ENCODE measurements around the gene VPS13D.

Gene VPS13D

DNA sequence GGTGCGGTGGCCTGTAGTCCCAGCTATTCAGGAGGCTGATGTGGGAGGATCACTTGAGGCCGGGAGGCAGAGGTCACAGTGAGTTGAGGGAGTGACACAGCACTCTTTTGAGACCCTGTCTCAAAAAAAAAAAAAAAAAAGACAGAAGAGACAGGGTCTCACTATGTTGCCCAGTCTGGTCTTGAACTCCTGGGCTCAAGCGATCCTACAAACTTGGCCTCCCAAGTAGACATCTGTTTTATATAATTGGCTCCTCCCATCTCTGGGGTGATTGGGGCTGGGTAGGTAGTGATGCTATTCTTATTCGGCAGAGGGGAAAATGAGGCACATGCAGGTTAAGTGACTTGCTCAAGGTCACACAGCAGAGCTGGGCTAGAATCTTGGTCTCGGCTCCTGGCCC, 23.6 kb upstream of the VPS13D start:
- H3K9me3 ChIP-seq (ENCODE audit: low read length): no peaks in the 10 kb centered on the region
- no peaks in the 10 kb centered on the region for H4K20me1 ChIP-seq (ENCODE audit: insufficient read depth, low read length)
- H3K4me3 ChIP-seq (ENCODE audit: low read depth, low read length, poor library complexity, severe bottlenecking): no peak overlapping the region
- no peaks in the 10 kb centered on the region for H3F3A ChIP-seq (ENCODE audit: insufficient read depth, low read length)
- peaks cover 7% of the 10 kb centered on the region for H3K4me1 ChIP-seq (ENCODE audit: insufficient read depth, low read length, severe bottlenecking)
- no peaks in the 10 kb centered on the region for H3K27me3 ChIP-seq (ENCODE audit: insufficient read depth, low read length)
- H3K9me2 ChIP-seq (ENCODE audit: low read depth, low read length): no peaks in the 10 kb centered on the region
- no peaks in the 10 kb centered on the region for H3K79me2 ChIP-seq (ENCODE audit: insufficient read depth, low read length)
- no peak overlapping the region for H2AFZ ChIP-seq (ENCODE audit: low read length)
- H3K9ac ChIP-seq (ENCODE audit: low read length): no peak overlapping the region
- H3K36me3 ChIP-seq (ENCODE audit: insufficient read depth, low read length): no peaks in the 10 kb centered on the region
- no peak overlapping the region for H3K4me2 ChIP-seq (ENCODE audit: low read length)
- no peak overlapping the region for H3K27ac ChIP-seq (ENCODE audit: low read depth, low read length, poor library complexity, severe bottlenecking)
- no peak for TF ChIP-seq CTCF (IDR thresholded peaks at IDR 0.05; ENCODE audit: low read length)
- no peak for TF ChIP-seq EZH2 (IDR thresholded peaks at IDR 0.05; ENCODE audit: borderline replicate concordance, low read length)

DNA sequence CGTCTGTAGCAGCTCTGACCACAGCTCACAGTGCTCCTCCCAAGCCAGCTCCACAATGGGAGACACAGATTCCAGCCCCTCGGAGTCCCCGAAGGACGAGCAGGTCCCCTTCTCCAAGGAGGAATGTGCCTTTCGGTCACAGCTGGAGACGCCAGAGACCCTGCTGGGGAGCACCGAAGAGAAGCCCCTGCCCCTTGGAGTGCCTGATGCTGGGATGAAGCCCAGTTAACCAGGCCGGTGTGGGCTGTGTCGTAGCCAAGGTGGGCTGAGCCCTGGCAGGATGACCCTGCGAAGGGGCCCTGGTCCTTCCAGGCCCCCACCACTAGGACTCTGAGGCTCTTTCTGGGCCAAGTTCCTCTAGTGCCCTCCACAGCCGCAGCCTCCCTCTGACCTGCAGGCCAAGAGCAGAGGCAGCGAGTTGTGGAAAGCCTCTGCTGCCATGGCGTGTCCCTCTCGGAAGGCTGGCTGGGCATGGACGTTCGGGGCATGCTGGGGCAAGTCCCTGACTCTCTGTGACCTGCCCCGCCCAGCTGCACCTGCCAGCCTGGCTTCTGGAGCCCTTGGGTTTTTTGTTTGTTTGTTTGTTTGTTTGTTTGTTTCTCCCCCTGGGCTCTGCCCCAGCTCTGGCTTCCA, 22.9 kb upstream of the VPS13D start:
- H3K36me3 ChIP-seq (ENCODE audit: insufficient read depth, low read length): no peaks in the 10 kb centered on the region
- H4K20me1 ChIP-seq (ENCODE audit: insufficient read depth, low read length): no peaks in the 10 kb centered on the region
- H3K9me2 ChIP-seq (ENCODE audit: low read depth, low read length): no peaks in the 10 kb centered on the region
- no peak overlapping the region for H3K9ac ChIP-seq (ENCODE audit: low read length)
- H3K27ac ChIP-seq (ENCODE audit: low read depth, low read length, poor library complexity, severe bottlenecking): no peak overlapping the region
- no peaks in the 10 kb centered on the region for H3K27me3 ChIP-seq (ENCODE audit: insufficient read depth, low read length)
- no peaks in the 10 kb centered on the region for H3K9me3 ChIP-seq (ENCODE audit: low read length)
- TF ChIP-seq EZH2 (IDR thresholded peaks at IDR 0.05; ENCODE audit: borderline replicate concordance, low read length) (no peak), CTCF (IDR thresholded peaks at IDR 0.05; ENCODE audit: low read length) (no peak)
- H3K79me2 ChIP-seq (ENCODE audit: insufficient read depth, low read length): no peaks in the 10 kb centered on the region
- H3K4me1 ChIP-seq (ENCODE audit: insufficient read depth, low read length, severe bottlenecking): peaks cover 7% of the 10 kb centered on the region
- no peak overlapping the region for H2AFZ ChIP-seq (ENCODE audit: low read length)
- H3K4me3 ChIP-seq (ENCODE audit: low read depth, low read length, poor library complexity, severe bottlenecking): no peak overlapping the region
- no peaks in the 10 kb centered on the region for H3F3A ChIP-seq (ENCODE audit: insufficient read depth, low read length)
- H3K4me2 ChIP-seq (ENCODE audit: low read length): no peak overlapping the region

- H3K36me3 ChIP-seq (ENCODE audit: insufficient read depth, low read length): no peaks in the 10 kb centered on the region
- H3K4me2 ChIP-seq (ENCODE audit: low read length): no peak overlapping the region
- H3F3A ChIP-seq (ENCODE audit: insufficient read depth, low read length): no peaks in the 10 kb centered on the region
- H3K4me3 ChIP-seq (ENCODE audit: low read depth, low read length, poor library complexity, severe bottlenecking): no peak overlapping the region
- no peak overlapping the region for H3K9ac ChIP-seq (ENCODE audit: low read length)
- TF ChIP-seq CTCF (IDR thresholded peaks at IDR 0.05; ENCODE audit: low read length) (no peak), EZH2 (IDR thresholded peaks at IDR 0.05; ENCODE audit: borderline replicate concordance, low read length) (no peak)
- no peaks in the 10 kb centered on the region for H3K79me2 ChIP-seq (ENCODE audit: insufficient read depth, low read length)
- no peak overlapping the region for H3K27ac ChIP-seq (ENCODE audit: low read depth, low read length, poor library complexity, severe bottlenecking)
- no peak overlapping the region for H2AFZ ChIP-seq (ENCODE audit: low read length)
- no peaks in the 10 kb centered on the region for H4K20me1 ChIP-seq (ENCODE audit: insufficient read depth, low read length)
- peaks cover 7% of the 10 kb centered on the region for H3K4me1 ChIP-seq (ENCODE audit: insufficient read depth, low read length, severe bottlenecking)
- H3K9me3 ChIP-seq (ENCODE audit: low read length): no peaks in the 10 kb centered on the region
- no peaks in the 10 kb centered on the region for H3K9me2 ChIP-seq (ENCODE audit: low read depth, low read length)
- H3K27me3 ChIP-seq (ENCODE audit: insufficient read depth, low read length): no peaks in the 10 kb centered on the region
These were observed 21.6 kb upstream of the VPS13D start for GRCh38 chr1:12208271-12208670.
